ENCODE measurements around the gene OSR1. TPM values are rescaled to one million over a fixed set of nuclear protein-coding genes. Genes with fewer than 3 reads are reported as not detected.

The OSR1 gene
- total and polyA plus RNA-seq, 9 of the 15 experiments (the other 6 are each of a cell fraction or from before 2014, with no cell fraction given) = not detected

- no peak for TF ChIP-seq CEBPZ (IDR thresholded peaks at IDR 0.05; ENCODE audit: borderline replicate concordance, low read depth, low read length)
- TF ChIP-seq SNRNP70 (optimal IDR thresholded peaks at IDR 0.05; ENCODE audit: low read depth, low read length) = no peak
- no peak for TF ChIP-seq ZNF764 (CRISPR knock-in tag; IDR thresholded peaks at IDR 0.05; ENCODE audit: low read depth)
Measured at GRCh38 chr2:19361325-19361990, 3.0 kb upstream of the OSR1 start (continued).

DNA sequence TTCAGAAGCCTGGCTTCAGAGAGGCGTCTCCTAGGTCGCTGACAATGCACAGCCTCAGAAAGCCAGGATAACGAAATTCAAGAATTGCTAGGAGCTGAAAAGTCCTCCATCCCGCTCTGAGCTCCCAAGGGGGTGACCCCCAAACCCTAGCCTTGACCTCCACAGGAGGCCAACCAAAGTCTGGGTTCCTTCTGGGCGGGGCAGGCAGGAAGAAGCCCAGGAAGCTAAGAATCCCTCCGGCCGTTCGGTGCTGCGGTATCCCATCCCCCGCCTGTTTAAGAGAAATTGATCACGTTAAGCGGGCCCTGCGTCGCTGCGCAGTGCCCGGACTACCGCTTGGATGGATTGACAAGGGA is 2.5 kb upstream of the OSR1 start:
- BruUV-seq (replicated peaks) = no TSS peak
- Histone ChIP-seq H3K79me2 (ENCODE audit: control insufficient read depth, insufficient read depth, low read length) (no peaks in the 10 kb centered on the region), H3K27ac (ENCODE audit: extremely low read depth, low read depth, low read length) (no peak overlapping the region), H3K4me3 (no peak overlapping the region), H3K4me1 (replicated peaks in 1 of 2; ENCODE audit: control insufficient read depth in 2 of 2, insufficient read depth in 2 of 2, low read length in 2 of 2) (peaks cover 0 to 13% of the 10 kb centered on the region in 2 experiments; a peak in 1 of 5 replicates), H2AFZ (ENCODE audit: low read depth, low read length) (no peak overlapping the region), H4K20me1 (replicated peaks; ENCODE audit: control insufficient read depth, insufficient read depth, low read length) (0 out of 2 replicates have a peak, but pooled peaks cover 2% of the 10 kb centered on the region), H3K36me3 (ENCODE audit: control insufficient read depth, insufficient read depth, low read length) (no peaks in the 10 kb centered on the region), H3K9me1 (ENCODE audit: control insufficient read depth, insufficient read depth, low read length) (no peaks in the 10 kb centered on the region), H3K9ac (ENCODE audit: insufficient read depth in 1 of 2, low read depth in 2 of 2, low read length in 2 of 2) (no peak overlapping the region), H3K27me3 (ENCODE audit: control insufficient read depth in 2 of 2, insufficient read depth in 2 of 2, low read length in 2 of 2) (peaks cover 42 to 62% of the 10 kb centered on the region in 2 experiments; a peak in 4 of 5 replicates), H3K9me3 (replicated peaks; ENCODE audit: control insufficient read depth, insufficient read depth, low read depth, low read length) (no peaks in the 10 kb centered on the region), H3K4me2 (ENCODE audit: insufficient read depth, low read length) (no peak overlapping the region)
- WGBS (ENCODE audit: insufficient coverage, low coverage, missing lambda C conversion rate) = 19% methylated on average over 15 of the region's 17 CpGs
- in situ Hi-C loops (cut with MboI) = loop anchor here (25.0 kb wide), 1 partner anchor 924 kb away; no protein-coding TSS in a partner anchor
- no peak for ATAC-seq
- intact Hi-C loops (cut with micrococcal nuclease) = loop anchor here (5.0 to 10.0 kb wide), 3 partner anchors 304 to 501 kb away; no protein-coding TSS in a partner anchor
- CTCF ChIA-PET (ENCODE audit: low intra/inter-chr PET ratio) = no interaction called here
- no peak for DNase-seq (ENCODE audit: extremely low read depth in 1 of 4, low spot score in 3 of 4)
- FAIRE-seq = no peak
- POLR2A ChIA-PET = interaction anchor here (0.5 kb wide), 1 partner anchor 520 kb away, joined by 3 read pairs; no protein-coding TSS in a partner anchor
- no peak for TF ChIP-seq NBN (IDR thresholded peaks at IDR 0.05; ENCODE audit: low read depth)
- no peak for TF ChIP-seq NR2F6 (CRISPR knock-in tag; IDR thresholded peaks at IDR 0.05)
- TF ChIP-seq CBX5 (IDR thresholded peaks at IDR 0.05; ENCODE audit: borderline replicate concordance, low read depth) = no peak
- TF ChIP-seq ZNF263 (CRISPR knock-in tag; IDR thresholded peaks at IDR 0.05; ENCODE audit: borderline replicate concordance) = no peak
- TF ChIP-seq MAFF (IDR thresholded peaks at IDR 0.05; ENCODE audit: low read length) = no peak
- no peak for TF ChIP-seq CREM (IDR thresholded peaks at IDR 0.05; ENCODE audit: low read depth)
- TF ChIP-seq SP2 (IDR thresholded peaks at IDR 0.05; ENCODE audit: extremely low read depth, low read depth, low read length, poor library complexity, severe bottlenecking) = no peak
- no peak for TF ChIP-seq TCF7L2 (IDR thresholded peaks at IDR 0.05; ENCODE audit: low read depth, low read length)
- TF ChIP-seq, protein P1, sequence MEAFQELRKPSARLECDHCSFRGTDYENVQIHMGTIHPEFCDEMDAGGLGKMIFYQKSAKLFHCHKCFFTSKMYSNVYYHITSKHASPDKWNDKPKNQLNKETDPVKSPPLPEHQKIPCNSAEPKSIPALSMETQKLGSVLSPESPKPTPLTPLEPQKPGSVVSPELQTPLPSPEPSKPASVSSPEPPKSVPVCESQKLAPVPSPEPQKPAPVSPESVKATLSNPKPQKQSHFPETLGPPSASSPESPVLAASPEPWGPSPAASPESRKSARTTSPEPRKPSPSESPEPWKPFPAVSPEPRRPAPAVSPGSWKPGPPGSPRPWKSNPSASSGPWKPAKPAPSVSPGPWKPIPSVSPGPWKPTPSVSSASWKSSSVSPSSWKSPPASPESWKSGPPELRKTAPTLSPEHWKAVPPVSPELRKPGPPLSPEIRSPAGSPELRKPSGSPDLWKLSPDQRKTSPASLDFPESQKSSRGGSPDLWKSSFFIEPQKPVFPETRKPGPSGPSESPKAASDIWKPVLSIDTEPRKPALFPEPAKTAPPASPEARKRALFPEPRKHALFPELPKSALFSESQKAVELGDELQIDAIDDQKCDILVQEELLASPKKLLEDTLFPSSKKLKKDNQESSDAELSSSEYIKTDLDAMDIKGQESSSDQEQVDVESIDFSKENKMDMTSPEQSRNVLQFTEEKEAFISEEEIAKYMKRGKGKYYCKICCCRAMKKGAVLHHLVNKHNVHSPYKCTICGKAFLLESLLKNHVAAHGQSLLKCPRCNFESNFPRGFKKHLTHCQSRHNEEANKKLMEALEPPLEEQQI (IDR thresholded peaks at IDR 0.05) = no peak
- no peak for TF ChIP-seq ZSCAN32 (CRISPR knock-in tag; IDR thresholded peaks at IDR 0.05)
- no peak for TF ChIP-seq E2F1 (CRISPR knock-in tag; IDR thresholded peaks at IDR 0.05)
